Suppressor macrophage treated with lipopolysaccharide for 4 hours (primary cell): ENCODE results near the gene SGMS2.
"Not testable (repeated sequence)": the region's sequence is repeated elsewhere in the genome, so short reads cannot be mapped to it uniquely, and the experiment has no call there.

ENCODE experiments used
- DNase-seq: peaks from one replicate; pipeline ENCODE4 v3.0.0-alpha.2; 2020

SGMS2 gene

DNA sequence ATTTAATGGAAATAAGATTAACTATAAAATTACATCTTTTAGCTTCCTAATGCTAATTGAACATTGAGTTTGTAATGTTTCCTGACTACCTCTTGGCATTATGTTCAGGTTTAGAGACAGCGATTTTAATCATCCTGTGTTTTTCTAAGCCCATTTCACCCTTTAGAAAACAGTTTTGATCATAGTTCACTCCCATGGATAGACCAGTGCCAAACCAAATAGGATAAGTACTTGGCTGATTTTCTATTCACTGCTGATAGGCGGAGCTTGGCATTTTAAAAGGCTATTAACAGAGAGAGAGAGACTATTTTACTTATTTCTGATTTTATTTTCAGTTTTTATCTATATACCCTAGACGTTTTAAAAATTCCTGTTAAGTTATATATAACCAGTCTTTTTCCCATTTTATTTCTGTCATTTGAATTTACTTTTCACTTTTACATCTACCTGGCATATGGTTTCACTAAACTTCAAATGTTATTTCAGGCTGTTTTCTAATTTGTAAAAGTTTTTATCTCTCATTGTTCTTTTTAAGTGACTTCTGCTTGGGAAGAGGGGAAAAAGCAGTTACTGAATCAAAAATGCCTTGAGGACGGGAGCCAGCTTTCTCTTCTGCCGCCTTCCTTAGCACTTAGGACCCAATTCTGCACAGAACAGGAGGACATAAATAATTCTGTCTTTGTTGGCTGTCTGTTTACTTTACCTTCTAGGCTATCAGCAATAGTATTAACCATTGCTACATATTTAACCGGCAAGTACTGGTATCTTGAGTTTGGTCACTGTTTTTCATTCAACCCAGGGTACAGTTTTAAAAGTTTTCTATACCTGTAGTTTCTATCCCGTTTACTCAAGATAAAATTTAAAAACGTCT lies 46.4 kb downstream of the SGMS2 start:
- no peak for DNase-seq

DNA sequence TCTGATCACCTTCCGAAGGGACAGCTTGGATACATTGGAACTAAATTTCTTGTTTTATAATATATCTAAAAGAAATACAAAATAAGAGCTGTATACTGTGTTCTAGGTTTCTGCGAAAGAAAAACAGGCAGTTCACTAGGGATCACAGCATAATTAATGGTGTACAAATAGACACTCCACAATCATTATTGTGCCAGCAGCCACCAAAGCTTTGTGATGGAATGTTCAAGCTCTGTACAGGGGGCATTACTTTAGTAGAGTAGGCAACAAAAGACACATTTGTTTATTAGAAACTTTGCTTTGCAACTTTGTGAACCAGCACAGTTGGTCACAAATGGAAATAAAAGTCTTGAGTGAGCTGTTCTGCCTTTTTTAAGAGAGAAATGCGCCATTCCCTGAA lies 49.3 kb downstream of the SGMS2 start:
- DNase-seq, result no peak

DNA sequence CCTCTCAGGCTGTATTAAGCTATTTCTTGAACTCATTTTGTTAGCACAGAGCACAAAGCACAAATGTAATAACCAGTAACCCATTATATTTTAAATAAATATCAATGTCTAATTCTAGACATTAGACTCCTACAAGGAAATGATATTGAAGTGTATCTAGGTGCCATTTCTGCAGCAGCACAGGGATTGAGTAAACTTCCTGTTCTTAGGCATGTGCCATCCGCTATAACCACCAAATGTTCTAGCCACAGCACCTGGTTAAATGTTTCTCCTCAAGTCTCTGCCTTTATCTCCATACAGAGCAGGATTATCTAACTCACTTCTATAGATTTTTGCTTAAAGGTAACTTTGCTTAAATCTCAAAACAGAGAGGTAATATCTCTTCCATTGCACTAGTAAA lies 51.4 kb downstream of the SGMS2 start:
- no peak for DNase-seq

DNA sequence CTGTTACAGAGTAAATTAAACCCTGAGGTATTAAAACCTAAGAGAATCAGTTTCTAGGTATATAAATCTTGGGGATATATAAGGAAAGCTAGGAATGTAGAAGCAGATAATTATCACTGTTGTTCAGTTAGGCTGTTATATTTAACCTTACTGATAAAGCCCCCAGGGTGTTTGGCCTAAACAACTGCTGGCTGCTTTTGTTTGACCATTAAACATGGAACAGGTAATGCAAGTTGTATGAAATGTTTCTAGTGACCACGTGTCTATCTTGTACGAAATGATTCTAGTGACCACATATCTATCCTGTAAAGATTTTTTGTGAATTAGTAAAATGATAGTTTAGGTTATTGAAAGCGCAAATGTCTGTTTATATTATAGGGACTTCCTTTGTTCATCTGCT lies 52.6 kb downstream of the SGMS2 start:
- no peak for DNase-seq

DNA sequence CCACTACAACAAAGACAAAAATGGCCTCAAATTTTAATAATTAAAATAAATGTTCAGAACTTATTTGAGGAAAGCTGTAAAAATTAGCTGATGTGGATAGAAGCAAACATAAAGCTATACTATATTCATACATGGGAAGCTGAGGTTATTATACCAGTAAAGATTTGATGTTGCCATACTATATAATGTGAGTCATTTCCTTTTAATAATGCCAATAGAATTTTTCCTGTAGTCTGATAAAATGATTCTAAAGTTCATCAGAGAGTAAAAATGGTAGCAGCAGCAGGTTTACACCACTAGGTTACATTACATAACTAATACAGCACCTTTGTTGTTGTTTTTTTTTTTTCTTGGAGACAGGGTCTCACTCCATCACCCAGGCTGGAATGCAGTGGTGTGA lies 61.1 kb downstream of the SGMS2 start:
- DNase-seq, result no peak

DNA sequence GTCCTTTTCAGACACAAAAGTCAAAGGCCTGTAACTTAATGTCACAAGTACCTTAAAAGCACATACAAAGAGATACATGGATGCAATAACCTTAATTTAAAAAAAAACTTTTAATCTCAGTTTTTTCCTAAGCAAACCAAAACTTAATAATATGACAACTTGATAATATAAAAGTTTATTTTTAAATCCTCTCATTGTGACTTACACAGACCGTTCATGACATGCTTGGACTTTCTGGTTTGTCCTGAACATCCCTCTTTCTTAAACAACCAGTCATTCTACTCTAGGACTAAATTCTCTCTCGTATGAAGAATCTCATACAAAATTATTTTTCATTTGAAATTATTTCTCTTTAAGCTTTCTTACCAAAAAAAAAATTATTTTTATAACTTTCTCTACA lies 63.5 kb downstream of the SGMS2 start:
- no peak for DNase-seq

DNA sequence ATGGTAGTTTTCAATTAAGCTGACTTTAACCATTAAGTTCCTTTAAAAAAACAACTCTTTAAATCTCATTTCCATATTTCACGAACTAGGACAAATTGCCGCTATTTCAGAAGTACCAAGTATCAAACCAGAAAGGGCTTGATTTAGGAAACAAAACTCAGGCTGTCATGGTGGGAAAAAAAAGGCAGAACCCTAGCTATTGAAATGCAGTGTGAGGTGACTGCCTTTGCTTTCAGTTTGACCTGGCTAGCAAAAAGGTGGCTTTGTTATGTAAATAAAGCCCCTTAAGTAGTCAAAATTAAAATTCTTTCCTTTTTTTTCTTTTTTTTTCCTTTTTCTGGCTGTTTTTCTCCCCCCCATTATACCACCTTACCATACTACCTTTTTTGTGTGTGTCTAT lies 66.0 kb downstream of the SGMS2 start:
- DNase-seq, result no peak

DNA sequence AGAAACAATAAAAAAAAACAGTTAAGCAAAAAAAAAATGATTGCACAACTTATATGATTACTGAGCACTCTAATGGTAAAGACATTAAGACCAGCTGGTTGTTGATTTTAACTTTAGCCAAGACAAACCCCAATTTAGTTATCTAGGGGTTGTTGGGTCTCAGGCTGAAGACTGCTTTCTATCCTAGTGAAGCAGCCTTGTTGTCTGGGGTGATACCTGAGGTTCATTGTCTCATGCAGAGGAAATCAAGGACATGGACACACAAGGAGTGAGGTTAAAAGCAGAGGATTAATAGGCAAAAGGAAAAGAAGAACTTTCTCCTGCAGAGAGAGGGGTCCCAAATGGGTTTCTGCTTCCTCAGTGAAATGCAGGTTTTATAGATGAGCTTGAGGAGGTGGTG lies 66.6 kb downstream of the SGMS2 start:
- no peak for DNase-seq

DNA sequence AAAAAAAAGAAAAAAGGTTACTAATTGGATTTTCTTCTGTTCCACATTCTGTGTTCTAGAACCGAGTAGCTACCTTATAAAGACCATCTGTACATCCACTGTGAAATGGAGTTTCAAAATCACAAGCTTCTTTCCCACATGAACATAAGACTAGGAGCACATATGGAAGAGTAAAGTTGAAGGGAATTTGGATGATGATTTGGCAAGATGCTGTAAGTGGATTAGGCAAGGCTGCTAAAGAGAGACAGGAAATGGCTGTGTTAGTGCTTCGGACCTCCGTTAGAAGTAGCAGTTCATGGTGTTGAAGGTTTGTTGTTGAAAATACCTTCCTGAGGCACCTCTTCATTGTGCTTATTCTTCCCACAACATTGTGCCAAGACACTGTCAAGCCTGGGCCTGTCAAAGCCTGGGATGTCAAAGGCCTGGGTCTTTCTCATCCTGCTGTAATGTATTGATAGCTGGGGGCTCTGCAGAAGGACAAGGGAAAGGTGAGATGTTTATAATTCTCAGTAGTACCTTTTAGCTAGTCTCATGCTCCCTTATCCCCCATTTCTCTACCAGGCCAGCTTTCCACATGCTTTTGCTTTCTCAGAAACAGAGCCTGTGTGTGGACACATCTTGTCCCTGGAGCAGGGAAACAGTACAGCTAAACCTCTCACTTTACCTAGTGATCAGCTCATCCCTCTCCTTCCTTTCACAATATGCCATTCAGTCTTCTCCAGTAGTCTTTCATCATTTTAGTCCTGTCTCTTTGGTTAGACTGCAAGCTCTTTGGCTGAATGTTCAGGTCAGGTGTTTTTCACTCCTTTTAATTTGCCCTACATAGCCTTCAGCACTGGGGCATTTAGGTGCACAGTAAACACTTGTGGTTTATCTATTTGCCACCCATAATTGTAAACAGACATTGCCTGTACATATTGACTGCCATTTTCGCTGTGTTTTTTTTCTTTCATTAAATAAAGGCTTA lies 68.7 kb downstream of the SGMS2 start:
- no peak for DNase-seq

DNA sequence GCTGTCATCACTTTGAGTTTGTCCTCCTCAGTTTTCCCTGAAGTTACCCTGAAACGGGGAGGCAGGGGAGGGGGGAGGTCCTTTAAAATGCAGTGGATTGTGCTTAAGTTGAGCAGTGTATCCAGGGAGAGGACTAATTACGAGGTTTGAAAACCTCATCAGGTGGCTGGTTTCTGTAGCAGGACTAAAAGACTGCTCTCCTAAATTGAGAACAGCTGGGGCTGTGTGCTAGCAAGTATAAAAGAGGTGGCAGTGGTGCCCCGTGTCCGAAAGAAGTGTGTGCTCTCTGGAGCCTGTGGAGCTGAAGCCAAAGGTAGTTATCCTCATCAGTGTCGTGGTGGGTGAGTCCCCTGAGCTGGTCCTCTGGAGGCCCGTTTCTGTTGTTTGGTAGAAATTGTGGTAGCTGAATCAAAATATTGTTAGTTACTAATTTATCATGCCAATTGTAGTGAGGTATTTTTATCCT lies 69.4 kb downstream of the SGMS2 start:
- DNase-seq, result no peak

DNA sequence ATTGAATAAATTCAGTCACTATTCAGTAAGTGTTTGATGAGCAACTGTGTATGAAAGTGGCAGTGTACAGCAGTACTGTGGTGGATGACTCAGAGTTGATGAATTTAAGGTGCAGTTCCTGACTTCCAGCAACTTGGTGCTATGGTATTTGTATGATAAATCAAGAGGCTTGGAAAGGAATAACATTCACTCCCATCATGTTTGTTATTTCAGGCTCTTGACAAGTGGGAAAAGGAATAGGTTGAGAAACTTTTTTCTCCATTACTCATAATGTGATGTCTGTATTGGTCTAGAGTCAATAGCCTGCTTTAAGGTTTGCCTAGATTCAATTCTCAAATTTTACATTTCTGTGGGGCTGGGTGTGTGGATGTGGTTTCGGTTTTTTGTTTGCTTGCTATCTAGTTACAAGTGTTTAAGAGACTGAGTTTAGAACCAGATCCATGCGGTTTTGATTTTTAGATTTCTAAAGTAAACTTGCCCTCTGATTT lies 71.5 kb downstream of the SGMS2 start:
- peak; percentile 19 for DNase-seq

DNA sequence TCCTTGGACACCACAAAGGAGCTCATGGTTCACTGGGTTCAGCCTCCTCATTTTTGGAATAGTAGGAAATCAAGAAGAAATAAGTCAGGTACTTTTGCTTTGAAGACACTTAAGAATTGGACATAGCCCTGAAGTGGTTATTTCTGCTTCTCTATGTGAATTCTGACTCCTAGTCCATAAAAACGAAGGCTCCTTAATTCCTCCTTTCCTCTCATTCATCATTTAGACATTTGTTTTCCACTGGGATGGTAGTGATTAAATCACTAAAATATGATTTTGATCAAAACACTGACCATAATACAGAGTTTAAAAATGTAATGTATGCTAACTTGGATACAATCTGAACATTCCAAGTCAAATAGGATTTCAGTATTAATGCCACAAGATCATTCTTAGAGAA lies 71.9 kb downstream of the SGMS2 start:
- DNase-seq, result no peak

DNA sequence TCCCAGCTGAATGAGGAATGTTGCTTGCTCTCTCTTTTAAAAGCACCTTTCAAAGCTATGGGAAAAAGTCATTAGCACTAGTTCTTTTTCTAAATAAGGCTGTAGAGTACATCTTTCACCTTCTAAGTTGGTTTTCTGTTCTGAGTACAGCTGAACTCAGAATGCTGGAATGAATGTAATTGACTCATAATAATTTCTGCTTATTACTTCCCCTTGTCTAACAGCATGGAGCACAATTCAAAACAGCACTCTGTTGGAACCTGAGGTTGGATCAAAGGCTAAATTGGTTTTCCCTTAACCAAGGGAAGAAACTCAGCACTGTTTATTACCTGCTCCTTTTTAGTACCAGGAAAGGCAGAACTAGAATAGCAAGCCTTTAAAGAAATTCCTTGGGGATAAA lies 73.1 kb downstream of the SGMS2 start:
- no peak for DNase-seq

DNA sequence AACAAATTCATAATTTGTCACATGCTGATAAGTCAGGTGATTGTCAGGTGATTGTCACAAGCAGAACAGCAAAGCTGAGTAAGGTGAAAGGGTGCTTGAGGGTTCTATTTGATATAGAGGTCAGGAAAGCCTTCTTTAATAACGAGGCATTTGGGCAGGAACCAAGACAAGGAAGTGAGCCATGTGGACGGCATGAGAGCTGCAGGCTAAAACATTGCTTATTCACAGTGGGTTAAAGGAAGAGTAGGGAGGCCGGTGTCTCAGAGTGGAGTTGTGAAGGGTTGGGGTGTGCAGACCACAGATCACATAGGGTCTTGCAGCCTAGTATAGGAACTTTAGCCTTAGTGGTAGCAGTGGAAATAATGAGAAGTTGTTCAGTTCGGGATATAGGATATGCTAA lies 75.3 kb downstream of the SGMS2 start:
- no peak for DNase-seq

DNA sequence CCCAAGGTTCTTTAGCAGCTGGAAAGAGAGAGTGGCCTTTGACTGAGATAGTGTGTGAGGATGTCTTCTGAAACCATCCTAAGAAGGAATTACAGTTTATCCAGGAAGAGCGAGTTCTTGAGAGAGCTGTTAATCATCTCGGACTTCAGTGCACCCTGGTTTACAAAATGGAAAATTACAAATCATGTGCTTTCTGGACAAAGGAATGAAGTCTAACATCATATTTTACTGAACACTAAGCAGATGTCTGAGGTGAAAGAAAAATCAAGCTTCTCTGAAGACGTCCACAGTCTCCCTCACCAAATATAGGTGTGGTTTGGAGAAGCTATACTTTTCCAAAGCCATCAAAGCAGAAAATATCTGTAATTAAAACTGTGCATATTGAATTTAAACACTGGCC lies 75.8 kb downstream of the SGMS2 start:
- DNase-seq, result no peak

DNA sequence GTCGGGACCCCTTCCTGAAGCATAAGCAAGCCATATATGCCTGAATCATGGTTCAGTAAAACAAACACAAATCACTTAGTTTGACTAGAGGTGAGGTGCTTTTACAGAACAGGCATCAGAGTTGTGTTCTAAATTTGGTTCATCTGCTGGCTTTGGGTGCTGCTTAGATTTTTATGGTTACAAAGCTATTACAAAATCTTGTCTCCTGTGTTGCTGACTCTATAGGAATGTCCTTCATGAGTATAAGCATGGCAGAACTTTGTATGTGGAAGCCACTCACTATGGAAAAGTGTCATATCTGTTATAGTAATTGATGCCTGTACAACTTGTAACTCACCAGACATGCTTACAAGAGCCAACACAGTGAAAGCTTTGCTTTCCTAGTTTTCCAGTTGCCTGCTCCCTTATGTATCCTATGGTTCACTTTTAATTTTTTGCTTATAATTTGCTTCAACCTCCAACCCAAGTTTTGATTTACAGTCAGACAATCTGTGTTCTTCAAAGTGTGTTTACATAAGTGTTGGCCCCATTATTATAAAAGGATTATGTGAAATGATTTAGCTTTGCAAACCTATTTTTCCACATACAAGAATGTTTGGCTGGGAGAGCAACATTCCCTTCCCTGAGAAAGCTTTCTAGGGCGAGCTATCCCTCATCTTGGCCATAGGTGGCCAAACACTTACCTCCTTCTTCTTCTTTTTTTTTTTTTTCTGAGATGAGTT lies 76.6 kb downstream of the SGMS2 start:
- DNase-seq, result no peak

DNA sequence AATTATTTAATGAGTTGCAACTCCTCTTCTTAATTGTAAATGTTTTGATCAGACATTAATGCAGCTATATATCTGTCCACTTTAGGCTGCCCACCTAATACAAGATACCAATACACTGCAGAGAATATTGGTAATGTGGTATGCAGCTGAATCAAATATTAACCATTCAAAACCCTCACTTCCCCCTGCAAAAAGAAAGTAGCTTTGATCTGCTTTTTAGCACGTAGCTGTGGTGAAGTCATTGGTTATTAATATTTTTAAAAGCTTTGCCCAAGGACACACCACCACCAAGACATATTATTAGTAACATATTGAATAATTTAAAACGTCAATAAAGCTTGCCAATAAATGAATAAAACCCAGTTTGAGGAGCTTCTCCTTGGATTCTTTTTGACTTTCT lies 78.0 kb downstream of the SGMS2 start:
- no peak for DNase-seq

DNA sequence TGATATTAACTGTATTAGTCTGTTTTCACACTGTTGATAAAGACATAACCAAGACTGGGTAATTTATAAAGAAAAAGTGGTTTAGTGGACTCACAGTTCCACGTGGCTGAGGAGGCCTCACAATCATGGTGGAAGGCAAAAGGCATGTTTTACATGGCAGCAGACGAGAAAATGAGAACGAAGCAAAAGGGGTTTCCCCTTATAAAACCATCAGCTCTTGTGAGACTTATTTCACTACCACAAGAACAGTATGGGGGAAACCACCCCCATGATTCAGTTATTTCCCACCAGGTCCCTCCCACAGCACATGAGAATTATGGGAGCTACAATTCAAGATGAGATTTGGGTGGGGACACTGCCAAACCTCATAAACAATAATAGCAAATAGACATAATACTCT lies 80.3 kb downstream of the SGMS2 start:
- DNase-seq, result not testable (repeated sequence)

DNA sequence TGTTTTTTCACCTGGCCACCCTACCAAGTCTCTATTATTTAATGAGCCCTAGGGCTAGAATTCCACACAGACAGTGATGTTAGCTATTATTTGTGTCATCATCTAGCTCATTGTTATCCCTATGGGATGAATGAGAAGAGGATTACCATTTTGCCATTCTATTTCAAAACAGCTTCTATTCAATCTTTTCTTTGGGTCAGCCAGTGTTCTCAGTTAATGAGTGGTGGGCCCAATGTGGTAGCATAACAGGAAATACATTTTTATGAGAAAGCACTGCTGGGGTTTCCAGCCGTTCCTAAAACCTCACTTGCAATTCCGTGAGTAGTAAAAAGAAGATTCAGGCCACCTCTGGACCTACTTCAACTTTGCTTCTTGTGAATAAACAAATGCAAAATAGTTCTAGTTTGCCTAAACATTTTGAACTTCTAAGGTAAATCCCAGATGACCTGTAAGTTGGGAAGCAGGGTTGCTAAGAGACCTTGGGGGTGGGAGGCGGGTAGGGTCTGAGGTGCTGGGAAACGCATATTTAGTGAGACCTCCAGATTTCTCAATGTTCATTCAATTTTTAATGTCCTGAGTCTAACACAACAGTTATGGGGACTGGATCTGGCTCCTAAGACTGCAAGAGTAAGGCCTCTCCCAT lies 81.8 kb downstream of the SGMS2 start:
- no peak for DNase-seq

DNA sequence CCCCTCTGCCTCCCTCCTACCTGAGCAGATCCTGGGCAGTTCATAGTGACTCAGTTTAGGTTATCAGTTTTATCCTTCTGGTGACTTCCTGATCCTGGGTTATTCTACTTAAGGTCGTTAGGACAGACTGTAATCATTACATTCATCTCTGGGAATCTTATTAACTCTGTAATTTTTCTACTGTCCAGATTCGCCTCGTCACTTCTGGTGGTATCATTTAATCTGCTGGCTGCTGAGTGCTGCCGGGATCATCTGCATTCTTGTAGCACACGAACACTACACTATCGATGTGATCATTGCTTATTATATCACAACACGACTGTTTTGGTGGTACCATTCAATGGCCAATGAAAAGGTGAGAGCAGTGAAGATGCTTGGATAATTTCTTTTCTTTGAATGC lies 83.6 kb downstream of the SGMS2 start:
- no peak for DNase-seq

DNA sequence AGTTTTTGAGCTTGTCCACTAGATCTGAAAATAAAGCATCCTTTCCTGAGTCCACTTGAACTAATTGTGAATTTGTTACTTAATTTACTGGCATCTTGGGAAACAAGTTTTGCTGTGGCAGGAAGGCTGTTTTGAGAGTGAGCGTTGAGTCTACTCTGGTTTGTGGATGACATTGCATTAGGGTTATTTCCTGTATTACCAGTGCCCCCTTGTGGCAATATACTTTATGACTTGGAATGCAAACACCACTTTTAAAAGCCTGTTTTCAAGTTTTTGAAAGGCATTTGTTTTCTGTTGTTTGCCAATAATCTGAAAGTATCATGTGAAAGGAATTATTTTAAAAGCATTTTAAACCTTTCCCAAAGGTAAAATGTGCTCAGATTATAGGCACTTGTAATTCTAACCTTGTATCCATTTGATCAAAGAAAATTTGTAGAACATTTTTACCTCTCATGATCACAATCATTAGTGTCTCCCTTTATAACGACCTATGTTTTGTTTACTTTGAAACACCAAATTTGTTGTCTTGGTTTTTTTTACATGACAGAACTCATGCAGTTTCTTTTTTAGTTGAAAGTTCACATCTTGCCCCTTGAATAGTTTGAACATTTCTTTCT lies 88.7 kb downstream of the SGMS2 start:
- DNase-seq, result peak; percentile 81

DNA sequence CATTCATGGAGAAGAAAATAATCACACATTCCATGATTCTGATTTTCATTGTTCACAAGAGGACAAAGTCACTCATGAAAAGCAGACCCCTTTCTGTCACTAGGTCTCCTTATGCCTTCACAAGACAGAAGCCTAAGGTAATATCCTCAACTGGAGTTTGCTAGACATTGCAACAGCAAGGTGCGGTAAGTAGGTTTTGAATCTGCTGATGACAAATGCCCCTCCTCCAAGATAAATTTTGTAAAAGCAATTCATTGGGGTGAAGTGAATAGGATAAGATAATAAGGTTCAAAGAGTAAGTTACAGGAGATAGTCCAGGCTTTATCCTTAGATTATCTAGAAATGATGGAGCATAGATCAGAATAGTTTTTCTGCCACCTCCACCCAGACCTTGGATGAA lies 90.5 kb downstream of the SGMS2 start:
- no peak for DNase-seq
